ENCODE measurements around the gene CSNK1G3. TPM values are rescaled to one million over a fixed set of nuclear protein-coding genes. Genes with fewer than 3 reads are reported as not detected.

Gene CSNK1G3
- total and polyA plus RNA-seq, 2 of the 4 experiments (the other 2 are of a cell fraction), result 16.4 to 26.2 TPM

GRCh38 chr5:123485275-123485674, 26.7 kb upstream of the CSNK1G3 start:
- H4K20me1 ChIP-seq (ENCODE audit: insufficient read depth, low read length), result no peaks in the 10 kb centered on the region
- no peak overlapping the region for H3K9ac ChIP-seq (ENCODE audit: low read depth, low read length)
- TF ChIP-seq POLR2A (IDR thresholded peaks at IDR 0.05; ENCODE audit: low read depth, low read length) (no peak), RCOR1 (IDR thresholded peaks at IDR 0.05; ENCODE audit: insufficient replicate concordance, low read length) (no peak), CEBPB (IDR thresholded peaks at IDR 0.05; ENCODE audit: low read depth, low read length) (no peak), BHLHE40 (IDR thresholded peaks at IDR 0.05; ENCODE audit: low read depth, low read length) (no peak), MAFK (IDR thresholded peaks at IDR 0.05; ENCODE audit: low read depth, low read length) (no peak), RAD21 (IDR thresholded peaks at IDR 0.05; ENCODE audit: low read length) (no peak), CHD1 (IDR thresholded peaks at IDR 0.05; ENCODE audit: low read depth, low read length) (no peak), RFX5 (IDR thresholded peaks at IDR 0.05; ENCODE audit: low read depth, low read length) (no peak), MXI1 (IDR thresholded peaks at IDR 0.05; ENCODE audit: borderline replicate concordance, low read depth, low read length) (no peak), SMC3 (IDR thresholded peaks at IDR 0.05; ENCODE audit: low read depth, low read length) (no peak), FOS (IDR thresholded peaks at IDR 0.05; ENCODE audit: low read depth, low read length) (no peak), MAZ (IDR thresholded peaks at IDR 0.05; ENCODE audit: borderline replicate concordance, low read depth, low read length) (no peak)
- TF ChIP-seq, protein P1, sequence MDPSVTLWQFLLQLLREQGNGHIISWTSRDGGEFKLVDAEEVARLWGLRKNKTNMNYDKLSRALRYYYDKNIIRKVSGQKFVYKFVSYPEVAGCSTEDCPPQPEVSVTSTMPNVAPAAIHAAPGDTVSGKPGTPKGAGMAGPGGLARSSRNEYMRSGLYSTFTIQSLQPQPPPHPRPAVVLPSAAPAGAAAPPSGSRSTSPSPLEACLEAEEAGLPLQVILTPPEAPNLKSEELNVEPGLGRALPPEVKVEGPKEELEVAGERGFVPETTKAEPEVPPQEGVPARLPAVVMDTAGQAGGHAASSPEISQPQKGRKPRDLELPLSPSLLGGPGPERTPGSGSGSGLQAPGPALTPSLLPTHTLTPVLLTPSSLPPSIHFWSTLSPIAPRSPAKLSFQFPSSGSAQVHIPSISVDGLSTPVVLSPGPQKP (IDR thresholded peaks at IDR 0.05; ENCODE audit: borderline replicate concordance, low read depth, low read length), result no peak
- TF ChIP-seq, protein P2, sequence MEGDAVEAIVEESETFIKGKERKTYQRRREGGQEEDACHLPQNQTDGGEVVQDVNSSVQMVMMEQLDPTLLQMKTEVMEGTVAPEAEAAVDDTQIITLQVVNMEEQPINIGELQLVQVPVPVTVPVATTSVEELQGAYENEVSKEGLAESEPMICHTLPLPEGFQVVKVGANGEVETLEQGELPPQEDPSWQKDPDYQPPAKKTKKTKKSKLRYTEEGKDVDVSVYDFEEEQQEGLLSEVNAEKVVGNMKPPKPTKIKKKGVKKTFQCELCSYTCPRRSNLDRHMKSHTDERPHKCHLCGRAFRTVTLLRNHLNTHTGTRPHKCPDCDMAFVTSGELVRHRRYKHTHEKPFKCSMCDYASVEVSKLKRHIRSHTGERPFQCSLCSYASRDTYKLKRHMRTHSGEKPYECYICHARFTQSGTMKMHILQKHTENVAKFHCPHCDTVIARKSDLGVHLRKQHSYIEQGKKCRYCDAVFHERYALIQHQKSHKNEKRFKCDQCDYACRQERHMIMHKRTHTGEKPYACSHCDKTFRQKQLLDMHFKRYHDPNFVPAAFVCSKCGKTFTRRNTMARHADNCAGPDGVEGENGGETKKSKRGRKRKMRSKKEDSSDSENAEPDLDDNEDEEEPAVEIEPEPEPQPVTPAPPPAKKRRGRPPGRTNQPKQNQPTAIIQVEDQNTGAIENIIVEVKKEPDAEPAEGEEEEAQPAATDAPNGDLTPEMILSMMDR (conservative IDR thresholded peaks at IDR 0.05; ENCODE audit: low read depth, low read length), result no peak
- no peak overlapping the region for H2AK5ac ChIP-seq (ENCODE audit: low read depth, low read length)
- H3K56ac ChIP-seq (ENCODE audit: extremely low read depth, insufficient read depth, low read length), result no peak overlapping the region
- H3K4me3 ChIP-seq (ENCODE audit: insufficient read depth, low read depth, low read length), result no peak overlapping the region
- no peak overlapping the region for H2BK15ac ChIP-seq (ENCODE audit: low read depth, low read length)
- no peak overlapping the region for H2BK20ac ChIP-seq (ENCODE audit: low read depth, low read length)
- H3K23ac ChIP-seq (ENCODE audit: low read depth, low read length), result no peak overlapping the region
- ChIA-PET POLR2A (ENCODE audit: unreplicated experiment) (no interaction called here), CTCF (no interaction called here)
- in situ Hi-C loops (cut with MboI; ENCODE audit: low sequenced_read_pairs), result no loop called here
- H2AK9ac ChIP-seq (replicated peaks; ENCODE audit: low read depth, low read length, poor library complexity), result no peak overlapping the region
- 100% methylated on average over 1 of the region's 2 CpGs; no CpG with 5 or more reads in 1 of the 2 experiments for WGBS, 2 experiments (ENCODE audit: extremely low coverage in 2 of 2, insufficient read length in 1 of 2)
- H2BK5ac ChIP-seq (ENCODE audit: low read depth, low read length, poor library complexity, severe bottlenecking), result no peak overlapping the region
- H3K18ac ChIP-seq (ENCODE audit: low read depth, low read length), result no peak overlapping the region
- no peak overlapping the region for H3K4ac ChIP-seq (ENCODE audit: low read depth, low read length)
- H2BK120ac ChIP-seq (ENCODE audit: low read depth, low read length), result no peak overlapping the region
- H3K36me3 ChIP-seq (ENCODE audit: control insufficient read depth, insufficient read depth, low read length), result no peaks in the 10 kb centered on the region
- H3K27me3 ChIP-seq (ENCODE audit: control insufficient read depth, insufficient read depth, low read length), result peaks cover 3% of the 10 kb centered on the region; the same call in 1 of the 2 replicates
- DNase-seq, result no peak
- no peak overlapping the region for H4K91ac ChIP-seq (ENCODE audit: insufficient read depth, low read depth, low read length)
- H3K9me3 ChIP-seq (ENCODE audit: control insufficient read depth, insufficient read depth, low read length), result no peaks in the 10 kb centered on the region
- H3K14ac ChIP-seq (replicated peaks; ENCODE audit: low read depth, low read length), result no peak overlapping the region
- no peak for ATAC-seq (ENCODE audit: low read depth)
- no peak overlapping the region for H3K27ac ChIP-seq (ENCODE audit: insufficient read depth, low read length)
- dilution Hi-C loops (cut with HindIII; ENCODE audit: low sequenced_read_pairs, unreplicated experiment), result no loop called here
- intact Hi-C loops (cut with micrococcal nuclease), result no loop called here
- no peak overlapping the region for H3K4me2 ChIP-seq (ENCODE audit: low read depth, low read length)
- H4K8ac ChIP-seq (ENCODE audit: low read depth in 2 of 2, low read length in 2 of 2), result no peak overlapping the region
- BruUV-seq (replicated peaks), result no TSS peak
- no peaks in the 10 kb centered on the region for H3K9me1 ChIP-seq (ENCODE audit: insufficient read depth, low read length)
- no peak overlapping the region for H4K5ac ChIP-seq (ENCODE audit: low read depth, low read length)
- H3K79me1 ChIP-seq (ENCODE audit: low read depth in 1 of 2, low read length in 2 of 2), result no peaks in the 10 kb centered on the region
- no peak overlapping the region for H2AFZ ChIP-seq (replicated peaks; ENCODE audit: low read length, poor library complexity)
- peaks cover 5% of the 10 kb centered on the region for H3K4me1 ChIP-seq (ENCODE audit: control insufficient read depth, insufficient read depth, low read length)

All from IMR-90 (cell line).